Measurements from ENCODE around the gene RNF175. TPM values are rescaled to one million over a fixed set of nuclear protein-coding genes. Genes with fewer than 3 reads are reported as not detected.
A peak's percentile ranks its signal among the peaks of the same experiment; 100 is the strongest.

The RNF175 gene
- polyA plus RNA-seq, 5 donors: 5.9 to 7.8 (median 7.3) TPM

DNA sequence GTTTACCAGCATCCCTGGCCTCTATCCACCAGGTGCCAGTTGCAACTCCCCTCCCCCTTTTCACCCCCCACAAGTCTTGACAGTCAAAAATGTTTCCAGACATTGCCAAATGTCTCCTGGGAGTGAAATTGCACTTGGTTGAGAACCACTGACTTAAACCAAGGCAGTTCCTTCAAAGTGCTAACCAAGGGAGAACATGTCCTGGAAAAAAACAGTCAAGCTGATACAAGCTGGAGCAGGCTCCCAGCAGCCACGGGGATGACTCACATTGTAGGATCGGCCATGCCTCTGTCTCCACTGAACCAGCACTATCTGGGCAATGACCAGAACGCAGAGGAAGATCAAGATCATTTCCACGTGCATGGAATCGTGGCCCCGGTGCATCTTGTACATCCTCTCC, 11.4 kb downstream of the RNF175 start:
- DNase-seq: no peak

DNA sequence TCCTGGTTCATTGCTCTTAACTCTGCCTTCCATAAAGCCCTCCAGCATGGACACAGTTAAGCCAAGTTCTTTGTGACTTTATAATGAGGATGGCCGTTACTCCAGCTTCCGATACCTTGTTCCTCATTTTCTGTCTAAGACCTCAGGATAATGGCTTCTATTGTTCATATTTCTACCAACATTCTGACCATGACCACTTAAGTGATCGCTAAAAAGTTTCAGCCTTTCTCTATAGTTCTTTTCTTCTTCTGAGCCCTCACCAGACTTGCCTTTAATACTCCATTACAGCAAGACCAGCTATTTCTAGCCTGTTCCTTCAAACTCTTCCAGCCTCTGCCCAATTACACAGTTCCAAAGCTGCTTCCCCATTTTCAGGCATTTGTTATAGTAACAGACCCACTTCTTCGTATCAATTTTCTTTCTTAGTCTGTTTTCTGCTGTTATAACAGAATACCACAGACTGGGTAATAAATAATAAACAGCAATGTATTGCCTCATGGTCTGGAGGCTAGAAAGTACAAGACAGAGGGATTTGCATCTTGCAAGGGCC, 12.3 kb downstream of the RNF175 start:
- DNase-seq: no peak

DNA sequence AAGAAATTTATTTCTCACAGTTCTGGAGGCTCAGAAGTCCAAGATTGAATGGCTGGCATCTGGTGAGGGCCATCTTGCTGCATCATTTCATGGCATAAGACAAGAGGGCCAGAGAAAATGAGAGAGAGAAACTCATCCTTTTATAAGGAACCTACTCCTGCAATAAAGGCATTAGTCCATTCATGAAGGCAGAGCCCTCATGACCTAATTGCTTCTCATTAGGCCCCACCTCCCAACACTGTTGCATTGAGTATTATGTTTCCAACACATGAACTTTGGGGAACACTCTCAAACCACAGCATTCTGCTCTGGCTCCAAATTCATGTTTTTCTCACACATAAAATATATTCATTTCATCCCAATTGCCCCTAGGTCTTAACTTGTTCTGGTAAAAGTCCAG, 14.2 kb downstream of the RNF175 start:
- DNase-seq: no peak

DNA sequence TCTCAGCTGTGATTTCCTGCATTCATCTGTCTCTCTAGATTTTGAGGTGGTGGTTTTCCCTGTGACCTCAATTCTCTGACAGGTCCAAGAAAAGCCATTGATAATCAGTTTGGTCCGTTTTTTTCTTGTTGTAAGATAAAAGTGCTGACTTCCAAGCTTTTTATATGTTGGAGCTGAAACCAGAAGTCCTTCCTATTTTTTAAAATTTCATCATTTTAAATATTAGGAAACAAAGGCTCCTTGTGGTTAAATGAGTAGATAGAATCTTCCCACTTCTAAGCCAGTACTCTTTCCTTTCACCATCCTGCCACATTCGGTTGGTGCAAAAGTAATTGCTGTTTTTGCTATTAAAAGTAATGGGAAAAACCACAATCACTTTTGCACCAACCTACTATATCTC, 18.3 kb downstream of the RNF175 start:
- no peak for DNase-seq

DNA sequence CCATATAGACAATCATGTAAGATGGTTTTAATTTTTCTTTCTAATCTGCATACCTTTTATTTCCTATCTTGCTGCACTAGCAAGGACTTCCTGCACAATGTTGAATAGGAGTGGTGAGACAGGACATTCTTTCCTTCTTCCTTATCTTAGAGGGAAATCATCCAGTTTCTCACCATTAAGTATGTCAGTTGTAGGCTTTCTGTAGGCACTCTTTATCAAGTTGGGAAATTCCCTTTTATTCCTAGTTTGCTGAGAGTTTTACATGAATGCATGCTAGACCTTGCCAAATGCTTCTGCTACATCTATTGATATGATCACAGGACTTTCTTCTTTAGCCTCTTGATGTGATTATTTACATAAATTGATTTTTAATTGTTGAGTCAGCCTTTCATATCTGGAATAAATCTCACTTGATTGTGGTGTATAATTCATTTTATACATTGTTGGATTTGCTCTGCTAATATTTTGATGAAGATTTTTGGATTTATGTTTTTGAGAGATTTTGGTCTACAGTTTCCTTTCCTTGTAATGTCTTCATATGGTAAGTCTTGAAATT, 23.8 kb downstream of the RNF175 start:
- DNase-seq: no peak

DNA sequence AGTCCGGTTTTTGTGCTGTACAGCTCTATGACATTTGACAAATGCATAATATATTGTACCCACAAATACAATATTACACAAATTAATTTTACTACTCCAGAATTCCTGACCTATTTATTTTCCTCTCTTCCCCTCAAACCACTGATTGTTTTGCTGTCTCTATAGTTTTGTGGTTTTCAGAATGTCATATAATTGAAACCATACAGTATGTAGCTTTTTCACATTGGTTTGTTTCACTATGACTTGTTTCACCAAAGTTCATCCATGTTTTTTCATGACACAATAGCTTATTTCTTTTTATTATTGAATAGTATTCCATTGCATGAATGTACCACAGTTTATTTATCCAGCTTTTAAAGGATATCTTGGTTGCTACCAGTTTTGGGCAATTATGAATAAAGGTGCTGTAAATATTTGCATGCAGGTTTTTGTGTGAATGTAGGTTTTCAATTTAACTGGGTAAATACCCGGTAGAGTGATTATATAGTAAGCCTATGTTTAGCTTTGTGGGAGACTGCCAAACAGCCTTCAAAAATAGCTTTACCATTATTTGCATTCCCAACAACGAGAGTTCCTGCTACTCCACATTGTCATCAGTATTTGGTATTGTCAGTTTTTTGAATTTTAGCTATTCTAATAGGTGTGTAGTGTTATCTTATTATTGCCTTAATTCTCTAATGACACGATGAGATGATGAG, 25.9 kb downstream of the RNF175 start:
- no peak for DNase-seq

DNA sequence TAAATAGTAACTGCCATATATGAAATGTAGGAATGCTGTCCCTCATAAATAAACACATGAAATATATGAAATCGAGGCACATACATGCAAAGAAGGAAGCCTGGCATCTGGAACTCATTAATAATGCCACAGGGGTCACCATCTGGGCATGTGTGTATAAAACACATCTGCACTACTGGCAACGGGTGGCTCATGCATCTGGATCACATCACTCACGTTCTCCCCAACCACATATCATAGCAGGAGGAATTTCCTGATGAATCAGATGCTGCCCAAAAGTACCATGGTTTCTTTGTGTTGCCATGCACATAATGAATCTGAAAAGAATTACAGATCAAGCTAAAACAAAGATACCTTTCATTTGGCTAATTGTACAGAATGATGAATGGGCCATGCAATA, 28.6 kb downstream of the RNF175 start:
- no peak for DNase-seq

DNA sequence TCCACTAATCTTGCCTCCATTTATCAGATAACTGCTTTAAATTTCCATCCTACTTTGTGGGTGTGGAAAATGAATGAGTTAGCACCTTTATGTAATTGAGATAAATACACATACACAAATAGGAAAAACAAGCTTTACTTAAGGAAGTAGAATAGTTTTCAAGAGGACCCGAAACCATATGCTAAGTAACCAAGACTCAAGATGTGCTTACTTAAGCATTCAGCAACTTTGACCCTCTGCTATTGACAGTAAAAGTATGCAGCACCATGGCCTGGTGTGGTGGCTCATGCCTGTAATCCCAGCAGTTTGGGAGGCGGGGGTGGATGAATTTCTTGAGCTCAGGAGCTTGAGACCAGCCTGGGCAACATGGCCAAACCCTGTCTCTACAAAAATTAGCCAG, 29.9 kb downstream of the RNF175 start:
- no peak for DNase-seq

DNA sequence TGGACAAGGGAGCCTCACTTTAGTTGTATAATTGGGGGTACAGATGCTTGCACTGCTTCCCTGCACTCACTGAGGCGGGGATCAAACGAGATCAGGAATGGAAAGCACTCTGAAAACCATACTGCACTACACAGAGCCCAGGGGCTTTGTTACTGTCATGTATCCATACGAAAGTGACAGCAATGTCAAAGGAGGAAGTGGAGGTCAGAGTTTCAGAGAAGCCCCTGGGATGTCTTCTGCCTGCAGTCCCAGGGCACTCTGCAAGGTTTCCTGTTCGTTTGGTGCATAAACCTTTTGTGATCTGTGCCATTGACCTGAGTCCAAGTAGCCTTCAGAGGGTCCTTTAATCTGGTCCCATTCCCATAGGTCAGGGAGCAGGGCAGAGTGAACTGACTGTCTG, 31.2 kb downstream of the RNF175 start:
- DNase-seq: no peak

DNA sequence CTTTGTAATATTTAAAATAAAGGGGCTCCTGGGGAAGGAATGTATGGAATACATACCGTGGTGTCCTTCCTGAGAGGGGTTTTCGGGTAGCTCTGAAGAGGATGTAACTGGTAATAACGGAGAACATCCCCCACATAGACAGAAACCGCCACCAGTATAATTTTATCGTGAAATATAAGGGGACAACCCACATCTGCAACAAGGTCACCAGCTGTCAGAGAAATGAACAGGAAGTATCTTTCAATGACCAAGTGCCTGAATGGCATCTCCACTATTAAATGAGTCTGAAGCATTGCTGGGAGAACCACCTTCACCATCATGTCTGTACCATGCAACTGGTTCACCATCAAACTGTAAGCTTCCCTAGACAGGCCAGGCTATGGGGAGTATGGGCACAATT, 31.7 kb downstream of the RNF175 start:
- no peak for DNase-seq

DNA sequence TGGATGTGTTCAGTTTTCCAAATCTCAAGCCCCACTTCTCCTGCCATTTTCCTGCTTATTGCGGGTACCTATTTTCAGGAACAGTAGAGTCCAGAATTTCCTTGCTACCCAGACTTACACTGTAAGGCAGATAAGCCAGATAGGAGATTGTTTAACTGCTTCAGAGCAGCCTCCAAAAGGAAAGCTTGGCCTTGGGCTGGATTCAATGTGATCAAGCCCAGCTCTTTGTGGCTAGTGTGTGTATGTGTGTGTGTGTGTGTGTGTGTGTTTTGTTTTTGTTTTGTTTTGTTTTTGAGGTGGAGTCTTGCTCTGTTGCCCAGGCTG, 34.0 kb downstream of the RNF175 start:
- no peak for DNase-seq

DNA sequence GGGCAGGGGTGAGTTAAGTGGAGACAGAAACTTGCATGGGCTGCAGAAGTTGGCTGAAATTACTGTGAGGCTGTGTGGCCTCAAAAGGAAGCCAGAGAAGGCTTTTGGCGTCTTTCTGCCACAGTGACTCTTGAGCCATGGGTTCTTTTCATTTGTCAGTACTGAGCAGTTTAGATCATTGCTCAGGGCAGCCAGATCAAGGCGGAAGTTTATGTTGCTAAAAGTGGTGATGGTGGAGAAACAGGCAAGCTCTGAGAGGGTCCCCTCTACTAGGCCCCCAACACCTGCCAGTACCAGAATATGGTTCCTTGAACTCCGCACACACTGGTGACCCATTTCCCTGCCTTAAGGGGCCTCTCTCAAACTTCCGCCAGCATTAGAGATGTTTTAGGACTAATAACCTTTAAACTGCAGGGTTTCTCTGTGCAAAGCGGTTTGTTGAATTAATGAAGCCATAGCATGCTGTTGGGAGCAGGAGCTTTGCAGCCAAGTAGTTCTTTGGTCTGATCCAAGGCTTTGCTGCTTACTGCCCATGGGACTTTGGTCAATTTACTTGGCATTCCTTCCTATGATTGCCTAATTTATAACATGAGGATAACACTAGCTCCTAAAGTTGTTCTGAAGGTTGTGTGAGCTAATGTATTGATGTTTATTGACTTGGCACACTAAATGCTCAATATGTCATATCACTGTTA, 34.5 kb downstream of the RNF175 start:
- DNase-seq: no peak

DNA sequence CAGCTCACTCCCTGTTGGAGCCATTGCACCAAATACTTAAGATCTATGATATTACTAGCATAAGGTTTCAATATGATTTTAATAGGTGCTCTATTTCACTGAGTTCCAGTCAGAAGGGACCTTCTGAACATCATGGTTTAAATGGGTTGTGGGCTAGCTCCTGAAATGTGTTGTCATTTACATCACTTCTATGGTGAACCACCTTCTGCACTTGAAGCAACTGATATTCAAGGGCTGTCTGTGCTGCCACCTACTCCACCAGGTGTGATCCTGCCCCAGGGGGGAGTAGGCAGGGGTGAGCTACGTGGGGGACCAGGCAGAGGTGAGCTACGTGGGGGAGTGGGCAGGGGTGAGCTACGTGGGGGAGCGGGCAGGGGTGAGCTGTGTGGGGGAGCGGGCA, 35.2 kb downstream of the RNF175 start:
- DNase-seq: no peak

DNA sequence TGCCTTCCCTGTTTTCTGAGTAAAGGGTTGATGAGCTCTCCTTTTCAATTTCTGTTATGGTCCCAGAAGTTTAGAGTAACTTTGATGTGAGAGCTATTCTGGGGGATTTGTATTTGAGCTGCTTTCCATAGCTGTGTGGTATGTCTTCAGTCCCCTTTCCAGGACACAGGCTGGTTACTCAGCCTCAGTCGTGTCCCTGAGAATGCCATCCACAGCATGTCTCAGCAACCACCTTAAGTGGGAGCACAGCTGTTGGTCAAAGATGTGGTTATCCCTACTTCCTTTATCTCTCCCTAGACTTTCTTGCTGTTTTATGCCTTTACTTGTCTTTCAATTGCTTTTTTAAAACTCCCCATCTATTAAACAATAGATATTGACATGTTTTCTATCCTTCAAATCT, 37.8 kb downstream of the RNF175 start:
- no peak for DNase-seq

DNA sequence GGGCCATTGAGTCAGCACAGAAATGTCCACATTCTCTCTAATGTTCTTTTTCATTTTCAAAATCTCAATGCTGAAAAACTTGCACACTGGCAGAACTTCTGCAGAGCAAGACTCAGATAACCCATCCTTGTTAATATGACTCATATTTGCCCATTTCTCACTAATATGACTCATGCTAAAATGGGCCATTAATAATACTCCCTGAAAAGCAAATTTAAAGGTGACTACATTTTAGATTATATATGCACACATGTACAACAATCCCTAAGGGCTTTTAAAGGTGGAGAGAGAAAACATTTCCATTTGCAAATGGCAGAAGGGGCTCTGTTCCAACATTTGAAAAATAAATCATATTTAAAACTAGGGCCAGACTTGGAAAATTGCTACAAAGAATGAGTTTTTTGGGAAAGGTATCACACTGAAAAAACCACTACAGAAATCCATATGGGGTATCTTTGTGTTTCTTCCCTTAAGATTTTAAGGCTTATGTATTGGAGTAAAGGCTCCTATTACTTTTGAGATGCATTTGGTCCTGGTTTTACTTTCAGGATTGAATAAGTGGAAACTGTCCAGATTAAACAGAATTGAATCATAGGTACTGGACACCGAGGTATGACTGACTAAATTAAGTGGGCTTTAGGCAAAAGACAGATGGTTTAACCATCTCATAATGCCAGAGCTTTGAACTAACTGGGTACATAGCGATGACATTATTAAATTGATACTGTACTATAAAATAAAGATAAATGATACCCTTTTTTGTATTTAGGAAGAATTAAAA, 45.8 kb downstream of the RNF175 start:
- no peak for DNase-seq

DNA sequence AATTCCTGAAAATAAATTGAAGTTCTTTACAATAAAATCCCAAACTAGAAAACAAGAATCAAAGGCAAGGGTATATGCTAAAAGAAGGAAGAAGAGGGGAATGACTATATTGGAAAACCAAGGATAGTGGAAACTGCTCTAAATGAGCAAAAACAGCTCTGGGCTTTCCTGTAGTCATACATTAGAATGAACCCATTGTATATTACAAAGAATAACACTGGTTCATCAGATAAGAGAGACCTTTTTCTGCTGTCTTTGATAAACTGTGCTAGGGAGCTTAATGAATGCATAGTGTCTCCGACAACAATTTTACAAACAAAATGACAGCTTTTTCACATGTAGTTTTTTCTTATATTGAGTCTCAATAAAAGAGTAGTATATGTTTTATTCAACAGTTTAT, 49.1 kb downstream of the RNF175 start:
- DNase-seq: no peak

DNA sequence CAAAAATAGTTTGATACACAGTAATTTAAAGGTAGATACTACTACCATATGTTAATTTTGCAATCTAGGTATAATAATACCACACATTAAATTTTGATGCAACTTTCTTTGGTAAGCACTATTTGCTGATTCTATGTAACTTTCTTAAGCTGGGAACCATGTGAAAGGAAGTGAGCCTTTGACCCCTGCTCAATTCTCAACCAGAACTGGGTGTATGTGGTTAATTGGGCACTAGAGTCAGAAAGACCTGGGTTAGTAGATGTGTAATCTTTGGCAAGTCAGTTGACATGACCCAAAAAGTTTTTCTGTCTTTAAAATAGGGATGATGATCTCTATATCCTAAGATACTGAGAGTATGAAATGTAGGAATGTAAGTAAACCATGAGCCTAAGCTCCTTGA, 53.3 kb downstream of the RNF175 start:
- DNase-seq: no peak

DNA sequence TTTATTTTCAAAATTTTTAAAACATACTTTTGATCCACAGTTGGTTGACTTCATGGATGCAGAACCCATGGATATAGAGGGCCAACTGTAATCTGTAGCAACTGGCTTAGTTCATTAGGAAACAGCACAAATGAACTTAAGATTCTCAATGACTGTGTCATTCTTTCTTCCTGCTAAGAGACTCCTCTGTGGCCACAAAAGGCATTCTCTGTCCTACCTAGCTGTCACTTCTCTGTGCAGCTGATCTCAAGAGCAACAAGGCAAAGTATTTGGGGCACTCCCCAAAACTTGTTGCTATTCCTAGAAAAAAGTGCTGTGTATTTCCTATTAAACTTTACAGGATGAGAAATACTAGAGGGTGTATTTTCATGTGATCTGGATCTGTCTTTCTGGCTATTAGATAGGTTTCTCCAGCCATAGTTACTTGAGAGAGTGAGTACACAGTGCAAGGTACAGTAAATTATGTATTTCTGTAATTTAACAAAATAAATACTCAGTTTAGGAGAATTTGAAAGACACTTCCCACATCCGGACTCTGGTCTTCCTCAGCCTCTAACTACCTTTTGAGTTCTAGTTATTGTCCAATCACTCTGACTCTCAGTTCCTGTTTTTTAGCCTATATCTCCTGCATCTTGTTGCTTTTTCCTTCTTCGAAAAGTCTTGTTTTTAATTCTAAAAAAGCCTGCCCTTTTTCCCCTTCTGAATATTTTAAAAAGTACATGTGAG, 53.9 kb downstream of the RNF175 start:
- no peak for DNase-seq

DNA sequence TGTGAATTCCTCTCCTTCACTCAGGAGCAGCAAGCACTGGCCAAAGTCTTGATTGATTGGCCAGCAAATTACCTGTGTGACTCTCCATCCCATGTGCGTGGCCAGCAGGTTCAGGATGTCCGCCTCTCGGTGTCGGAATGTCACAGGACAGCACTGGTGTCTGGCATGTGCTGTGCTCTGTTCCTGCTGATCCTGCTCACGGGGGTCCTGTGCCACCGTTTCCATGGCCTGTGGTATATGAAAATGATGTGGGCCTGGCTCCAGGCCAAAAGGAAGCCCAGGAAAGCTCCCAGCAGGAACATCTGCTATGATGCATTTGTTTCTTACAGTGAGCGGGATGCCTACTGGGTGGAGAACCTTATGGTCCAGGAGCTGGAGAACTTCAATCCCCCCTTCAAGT, 55.3 kb downstream of the RNF175 start:
- no peak for DNase-seq

DNA sequence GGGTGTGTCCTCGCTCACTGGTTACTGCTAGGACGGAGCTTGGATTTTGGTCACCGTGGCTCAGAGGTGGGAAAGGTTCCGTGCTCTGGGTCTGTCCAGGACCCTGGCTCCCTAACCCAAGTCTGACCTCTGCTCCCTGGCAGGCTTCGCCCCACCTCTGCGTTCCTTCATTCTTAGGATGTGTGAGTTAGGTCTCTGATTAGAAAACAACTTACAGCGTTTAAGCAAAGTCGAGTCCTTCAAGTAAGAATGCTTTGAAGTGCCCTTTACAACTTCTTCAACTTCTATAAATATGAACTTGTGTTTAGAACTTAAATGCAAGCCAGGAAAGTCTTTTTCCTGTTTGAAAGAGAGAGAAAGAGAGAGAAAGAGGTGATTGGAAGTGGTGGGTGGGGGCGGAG, 74.9 kb downstream of the RNF175 start:
- DNase-seq: peak; percentile 53 to 60

DNA sequence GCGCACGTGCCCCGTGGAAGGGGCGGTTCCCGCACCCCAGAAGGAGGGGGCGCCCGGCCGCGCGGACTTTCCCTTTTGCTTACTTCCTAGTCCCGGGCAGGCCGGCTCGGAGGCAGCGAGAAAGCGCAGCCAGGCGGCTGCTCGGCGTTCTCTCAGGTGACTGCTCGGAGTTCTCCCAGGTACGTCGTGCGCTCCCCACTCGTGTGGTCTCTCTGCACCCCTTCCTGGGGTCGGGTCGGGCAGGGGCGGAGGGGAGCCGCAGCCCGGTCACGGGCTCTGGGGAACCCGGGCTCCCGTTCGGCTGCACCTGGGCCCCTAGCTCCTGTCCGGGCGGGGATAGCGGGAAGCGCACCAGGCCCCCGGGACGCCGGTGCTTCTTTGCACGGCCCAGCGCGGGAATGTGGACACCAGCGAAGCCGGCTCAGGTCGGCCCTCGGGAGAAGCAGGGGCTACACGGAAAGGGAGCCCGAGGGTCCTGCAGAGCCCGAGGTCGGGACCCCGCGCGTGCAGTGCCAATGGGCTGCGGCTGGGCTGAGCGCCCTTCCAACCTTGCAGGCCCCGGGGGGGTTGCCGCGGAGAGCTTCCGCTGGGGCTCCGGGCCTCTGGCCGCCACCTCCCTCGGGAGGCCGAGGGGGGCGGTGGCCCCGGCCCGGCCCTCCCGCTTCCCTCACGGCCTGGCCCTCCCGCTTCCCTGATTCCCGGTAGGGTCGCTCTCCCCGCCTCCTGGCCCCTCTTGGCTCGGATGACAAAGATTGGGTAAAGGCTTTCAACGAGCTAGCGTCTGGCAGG, 75.4 kb downstream of the RNF175 start, which contains the start of gene TLR2:
Gene TLR2, plus strand, starts transcription at position 99 of the 789 bp plus-strand sequence. CDS start 18,628 bp downstream, outside the sequence.
- peak; percentile 32 to 49 for DNase-seq
